Epithelial cell of umbilical artery (primary cell): ENCODE data around the gene LSM5. TPM values are rescaled to one million over a fixed set of nuclear protein-coding genes. Genes with fewer than 3 reads are reported as not detected.

ENCODE experiments used
- total RNA-seq: library from RNA; depleted of rRNA; stranded (reverse); fragments of >200 nt; gene quantifications from 2 replicates; pipeline ENCODE4 v1.2.3, GENCODE V29; 2014

LSM5 gene
- total RNA-seq: 26.3 and 91.6 TPM in 2 replicates

DNA sequence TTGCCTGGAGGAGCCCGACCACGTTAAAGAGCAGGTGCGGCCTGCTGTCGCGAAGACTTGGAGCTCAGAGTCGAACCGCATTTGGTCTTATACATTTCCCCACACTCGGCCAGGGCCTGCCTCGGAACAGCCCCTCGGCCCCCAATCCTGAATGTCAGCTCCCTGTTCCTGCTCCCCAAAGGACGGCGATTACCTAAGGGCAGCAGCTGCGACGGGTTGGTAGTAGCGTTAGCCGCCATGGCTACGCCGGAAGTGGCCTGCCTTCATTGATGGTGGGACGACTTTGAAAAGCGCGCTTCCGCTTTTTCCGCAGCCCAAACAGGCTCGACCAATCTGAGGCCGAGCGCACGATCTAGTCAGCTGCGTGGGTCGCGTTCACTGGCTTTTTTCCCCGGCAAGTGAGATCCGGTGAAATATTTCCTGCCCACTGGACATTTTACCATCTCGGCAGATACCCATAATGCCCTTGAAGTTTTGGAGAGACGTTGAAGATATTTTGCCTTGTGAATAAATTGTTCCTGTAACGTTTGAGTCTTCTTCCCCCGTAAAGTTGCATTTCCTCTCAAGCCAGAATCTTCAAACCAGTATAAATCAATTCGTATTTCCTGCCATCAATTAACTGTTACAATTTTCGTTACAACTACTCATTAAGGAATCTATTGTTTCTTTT is at the start of gene LSM5:
LSM5 (minus strand) TSS at position 254 of the 670 bp plus-strand sequence; CDS start at position 239, 15 bp downstream.

DNA sequence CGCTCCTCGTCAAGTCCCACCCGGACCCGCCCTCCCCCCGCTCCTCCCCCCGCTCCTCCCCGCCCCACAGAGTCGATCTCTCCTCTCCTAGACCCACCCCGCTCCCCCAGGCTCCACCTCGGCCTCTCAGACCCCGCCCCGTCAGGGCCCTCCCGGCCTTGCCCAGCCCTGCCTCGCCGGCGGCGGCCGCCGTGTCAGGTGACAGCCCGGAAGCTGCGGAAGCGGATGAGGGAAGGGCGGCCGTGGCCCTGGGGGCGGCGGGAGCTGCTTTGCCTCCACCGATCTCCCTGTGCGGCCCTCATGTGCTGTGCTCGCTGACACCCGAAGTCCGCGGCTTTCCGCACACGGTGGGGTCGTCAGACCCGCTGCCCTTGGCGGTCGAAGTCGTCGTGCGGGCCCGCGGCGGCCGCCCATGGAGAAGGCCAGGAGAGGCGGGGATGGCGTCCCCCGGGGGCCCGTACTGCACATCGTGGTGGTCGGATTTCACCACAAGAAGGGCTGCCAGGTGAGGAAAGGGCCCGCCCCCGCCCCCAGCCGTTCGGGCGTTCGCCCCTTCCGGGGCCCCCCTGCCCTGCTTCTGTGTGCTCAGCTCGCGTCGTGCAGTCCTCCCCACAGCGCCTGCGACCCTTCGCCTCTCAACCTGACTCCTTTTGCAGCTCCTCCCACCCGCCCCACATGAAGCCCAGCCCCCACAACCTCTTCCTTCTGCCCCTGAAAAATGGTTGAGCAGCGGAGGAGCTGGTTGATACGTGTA is 5.3 kb upstream of the LSM5 start, which contains the start of gene AVL9:
AVL9 (plus strand) TSS at position 192 of the 754 bp plus-strand sequence; CDS start at position 413, 221 bp downstream.

Other genes with a start within 250 kb of the LSM5 start
- gene AVL9, start 5.1 kb upstream of the LSM5 start, total RNA-seq: 26.1 and 50.0 TPM in 2 replicates